CD14-positive monocyte (primary cell): ENCODE measurements around the gene SMG6. TPM values are rescaled to one million over a fixed set of nuclear protein-coding genes. Genes with fewer than 3 reads are reported as not detected.
A peak's percentile ranks its signal among the peaks of the same experiment; 100 is the strongest.

Experiments used
- DNase-seq, 3 donors: peaks; one replicate each; pipeline ENCODE4 v3.0.0-alpha.2; 2011 to 2022
- H2AFZ ChIP-seq: 2 replicates; pipeline ENCODE4 v1.6.0; 2012; ENCODE audit warnings: mild to moderate bottlenecking, low read depth, low read length, inconsistent platforms; ENCODE audit not compliant: insufficient read depth, poor library complexity, severe bottlenecking
- H3K27ac ChIP-seq, 2 donors: 1 replicate in 1 of 2; 2 replicates in 1 of 2; pipeline ENCODE4 v1.5.1; 2012 to 2013; ENCODE audit warnings: low read length in 2 of 2, control low read depth in 1 of 2, inconsistent platforms in 1 of 2, low read depth in 1 of 2, mild to moderate bottlenecking in 1 of 2
- H3K27me3 ChIP-seq, 2 donors: one replicate each; pipeline versions ENCODE4 v1.6.0 to v1.6.1; 2011 to 2013; ENCODE audit warnings: low read length in 2 of 2; ENCODE audit not compliant: control insufficient read depth in 2 of 2, insufficient read depth in 2 of 2
- H3K36me3 ChIP-seq, 2 donors: replicated peaks in 1 of 2; 1 replicate in 1 of 2; 2 replicates in 1 of 2; pipeline versions ENCODE4 v1.5.1 to v1.6.1; 2012 to 2013; ENCODE audit warnings: low read length in 2 of 2, control low read depth in 1 of 2, inconsistent platforms in 1 of 2, mild to moderate bottlenecking in 1 of 2; ENCODE audit not compliant: insufficient read depth in 2 of 2, control insufficient read depth in 1 of 2
- H3K4me1 ChIP-seq, 2 donors: 1 replicate in 1 of 2; 2 replicates in 1 of 2; pipeline versions ENCODE4 v1.5.1 to v1.6.1; 2012 to 2013; ENCODE audit warnings: low read length in 2 of 2, control low read depth in 1 of 2, inconsistent platforms in 1 of 2, mild to moderate bottlenecking in 1 of 2, moderate library complexity in 1 of 2; ENCODE audit not compliant: insufficient read depth in 2 of 2, control insufficient read depth in 1 of 2
- H3K4me2 ChIP-seq: replicated peaks from 2 replicates; pipeline ENCODE3; 2012; ENCODE audit warnings: low read length, moderate library complexity, mild to moderate bottlenecking; ENCODE audit not compliant: poor library complexity, severe bottlenecking; ENCODE audit errors: extremely low read depth
- H3K4me3 ChIP-seq, 3 experiments: fragments of 200-600 bp in 1 of 3; sonication (generic) in 1 of 3; replicated peaks in 1 of 3; 1 replicate in 2 of 3; 2 replicates in 1 of 3; pipeline ENCODE4 v1.5.1; 2011 to 2013; ENCODE audit warnings: low read length in 3 of 3, mild to moderate bottlenecking in 3 of 3, control low read depth in 2 of 3, low read depth in 2 of 3, inconsistent platforms in 1 of 3, moderate library complexity in 1 of 3
- H3K79me2 ChIP-seq: 2 replicates; pipeline ENCODE4 v1.6.0; 2012; ENCODE audit warnings: mild to moderate bottlenecking, control low read depth, inconsistent platforms, low read length, moderate library complexity; ENCODE audit not compliant: insufficient read depth
- H3K9ac ChIP-seq: 2 replicates; pipeline ENCODE4 v1.6.0; 2017; ENCODE audit warnings: low read length, mild to moderate bottlenecking; ENCODE audit not compliant: insufficient read depth, poor library complexity, severe bottlenecking
- H3K9me3 ChIP-seq, 2 donors: replicated peaks in 1 of 2; 1 replicate in 1 of 2; 2 replicates in 1 of 2; pipeline versions ENCODE4 v1.5.1 to v1.6.1; 2012 to 2013; ENCODE audit warnings: low read length in 2 of 2, control low read depth in 1 of 2; ENCODE audit not compliant: control insufficient read depth in 1 of 2, insufficient read depth in 1 of 2
- H4K20me1 ChIP-seq: 2 replicates; pipeline ENCODE4 v1.6.0; 2012; ENCODE audit warnings: mild to moderate bottlenecking, low read length, control low read depth, moderate library complexity; ENCODE audit not compliant: insufficient read depth
- H3K27ac Mint-ChIP-seq, 7 donors: one replicate each; pipeline ENCODE4 v1.8.0; 2020; ENCODE audit warnings: mild to moderate bottlenecking in 7 of 7, mixed read lengths in 7 of 7, moderate library complexity in 6 of 7, inconsistent platforms in 2 of 7
- H3K27me3 Mint-ChIP-seq, 3 donors: one replicate each; pipeline ENCODE4 v1.8.0; 2021 to 2022; ENCODE audit warnings: low read depth in 3 of 3, mild to moderate bottlenecking in 3 of 3, mixed read lengths in 3 of 3, moderate library complexity in 3 of 3, inconsistent platforms in 1 of 3
- H3K36me3 Mint-ChIP-seq, 2 donors: one replicate each; pipeline ENCODE4 v1.8.0; 2020; ENCODE audit warnings: mixed read lengths in 2 of 2, inconsistent platforms in 1 of 2, mild to moderate bottlenecking in 1 of 2
- H3K4me1 Mint-ChIP-seq: one replicate; pipeline ENCODE4 v1.8.0; 2020; ENCODE audit warnings: mild to moderate bottlenecking, mixed read lengths
- H3K4me3 Mint-ChIP-seq, 2 donors: one replicate each; pipeline ENCODE4 v1.8.0; 2020; ENCODE audit warnings: mild to moderate bottlenecking in 2 of 2, mixed read lengths in 2 of 2, moderate library complexity in 1 of 2
- H3K9me3 Mint-ChIP-seq, 7 donors: one replicate each; pipeline ENCODE4 v1.8.0; 2020 to 2022; ENCODE audit warnings: mixed read lengths in 7 of 7, mild to moderate bottlenecking in 6 of 7, moderate library complexity in 6 of 7, inconsistent platforms in 2 of 7
- CTCF ChIP-seq: fragments of 200-600 bp; IDR thresholded peaks from one replicate; pipeline ENCODE4 v1.8.0; 2022; ENCODE audit warnings: antibody characterized with exemption, mild to moderate bottlenecking
- WGBS: methylation state at CpG from one replicate; pipeline ENCODE4 v1.1.5; 2013; ENCODE audit warnings: missing lambda C conversion rate; ENCODE audit not compliant: insufficient coverage; 5-methylcytosine and 5-hydroxymethylcytosine counted together
- intact Hi-C, 2 donors: fragments of 100-400 bp; cut with micrococcal nuclease; formaldehyde crosslinking; loops; one replicate each; pipeline versions ENCODE4 v1.15.0 to v1.15.1; 2023
- polyA plus RNA-seq, 3 donors: library from polyadenylated mRNA; depleted of rRNA in 1 of 3; unstranded in 2 of 3; stranded (reverse) in 1 of 3; fragments of 300-500 nt in 2 of 3; fragments of >200 nt in 1 of 3; fragmentation: Illumina TruSeq in 2 of 3; gene quantifications; 1 replicate in 2 of 3; 2 replicates in 1 of 3; pipeline ENCODE4 v1.2.3, GENCODE V29; 2012 to 2021

The SMG6 gene
- polyA plus RNA-seq, 3 donors: 0.67 to 7.1 (median 1.1) TPM

- Histone ChIP-seq H3K4me3 (peak overlapping the region in 1 of 3 experiments; percentile 37), H3K79me2 (no peaks in the 10 kb centered on the region), H3K9ac (peak overlapping the region; percentile 50), H2AFZ (no peak overlapping the region), H3K4me1 (peaks cover 68 to 72% of the 10 kb centered on the region in 2 donors), H3K27me3 (peaks cover 0 to 6% of the 10 kb centered on the region in 2 donors), H4K20me1 (no peaks in the 10 kb centered on the region), H3K4me2 (peak overlapping the region; percentile 37), H3K36me3 (peaks cover 10 to 27% of the 10 kb centered on the region in 2 donors), H3K9me3 (no peaks in the 10 kb centered on the region), H3K27ac (peak overlapping the region; percentile 74 to 76)
- TF ChIP-seq CTCF: no peak
- intact Hi-C loops: loop anchor here in 1 of 2 donors (5.0 kb wide), 1 partner anchor 38 kb away; no protein-coding TSS in a partner anchor
- peaks cover 60 to 65% of the 10 kb centered on the region in 2 donors for H3K36me3 Mint-ChIP-seq
- peaks cover 17 to 37% (median 34%) of the 10 kb centered on the region in 3 donors for H3K27me3 Mint-ChIP-seq
- 67% methylated on average over 2 of the region's 8 CpGs for WGBS
- peaks cover 0 to 3% (median 0%) of the 10 kb centered on the region in 7 donors for H3K9me3 Mint-ChIP-seq
- peak overlapping the region; percentile 51 to 90 (median 89) for H3K27ac Mint-ChIP-seq
- peak overlapping the region; percentile 28 to 78 for H3K4me3 Mint-ChIP-seq
- peaks cover 71% of the 10 kb centered on the region for H3K4me1 Mint-ChIP-seq
- DNase-seq: no peak
Observed at GRCh38 chr17:2084036-2084765, 219.4 kb downstream of the SMG6 start.

GRCh38 chr17:2083613-2084035, 220.0 kb downstream of the SMG6 start:
- peak overlapping the region; percentile 74 to 76 for H3K27ac ChIP-seq
- H3K4me3 ChIP-seq: peak overlapping the region in 1 of 3 experiments; percentile 37
- intact Hi-C loops: loop anchor here in 1 of 2 donors (5.0 kb wide), 1 partner anchor 39 kb away; no protein-coding TSS in a partner anchor
- no peaks in the 10 kb centered on the region for H3K9me3 ChIP-seq
- H4K20me1 ChIP-seq: no peaks in the 10 kb centered on the region
- H3K79me2 ChIP-seq: no peaks in the 10 kb centered on the region
- peaks cover 12 to 28% of the 10 kb centered on the region in 2 donors for H3K36me3 ChIP-seq
- H3K4me3 Mint-ChIP-seq: peak overlapping the region; percentile 34 to 78
- H3K27ac Mint-ChIP-seq: peak overlapping the region; percentile 81 to 90 (median 89)
- H3K27me3 ChIP-seq: peaks cover 0 to 6% of the 10 kb centered on the region in 2 donors
- H3K36me3 Mint-ChIP-seq: peaks cover 64 to 70% of the 10 kb centered on the region in 2 donors
- TF ChIP-seq CTCF: no peak
- H3K4me1 ChIP-seq: peaks cover 63 to 66% of the 10 kb centered on the region in 2 donors
- H3K9ac ChIP-seq: peak overlapping the region; percentile 50
- H2AFZ ChIP-seq: no peak overlapping the region
- 0% methylated on average over 7 of the region's 7 CpGs for WGBS
- H3K4me2 ChIP-seq: peak overlapping the region; percentile 37
- peaks cover 0 to 3% (median 0%) of the 10 kb centered on the region in 7 donors for H3K9me3 Mint-ChIP-seq
- peak; percentile 97 to 99 (median 98) for DNase-seq
- H3K4me1 Mint-ChIP-seq: peaks cover 65% of the 10 kb centered on the region
- H3K27me3 Mint-ChIP-seq: peaks cover 17 to 33% (median 32%) of the 10 kb centered on the region in 3 donors
